Fibroblast of skin of left biceps (primary cell): ENCODE results near the gene ZEB1.
"Not testable (repeated sequence)": the region's sequence is repeated elsewhere in the genome, so short reads cannot be mapped to it uniquely, and the experiment has no call there.

Experiments
- DNase-seq, 2 experiments: peaks; one replicate each; pipeline ENCODE4 v3.0.0-alpha.2; 2013; ENCODE audit warnings: low read depth in 2 of 2

The ZEB1 gene

DNA sequence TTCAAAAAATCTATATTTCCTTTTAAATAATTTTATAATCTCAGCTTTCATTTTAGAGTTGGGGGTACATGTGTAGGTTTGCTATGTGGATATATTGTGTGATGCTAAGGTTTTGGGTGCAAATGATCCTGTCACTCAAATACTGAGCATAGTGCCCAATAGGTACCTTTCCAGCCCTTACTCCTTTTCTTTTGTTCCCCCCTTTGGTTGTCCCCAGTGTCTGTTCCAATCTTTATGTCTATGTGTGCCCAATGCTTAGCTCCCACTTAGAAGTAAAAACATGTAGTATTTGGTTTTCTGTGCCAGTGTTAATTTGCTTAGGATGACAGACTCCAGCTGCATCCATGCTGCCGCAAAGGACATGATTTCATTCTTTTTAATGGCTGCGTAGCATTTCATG lies 103.6 kb downstream of the ZEB1 start:
- DNase-seq = no peak

DNA sequence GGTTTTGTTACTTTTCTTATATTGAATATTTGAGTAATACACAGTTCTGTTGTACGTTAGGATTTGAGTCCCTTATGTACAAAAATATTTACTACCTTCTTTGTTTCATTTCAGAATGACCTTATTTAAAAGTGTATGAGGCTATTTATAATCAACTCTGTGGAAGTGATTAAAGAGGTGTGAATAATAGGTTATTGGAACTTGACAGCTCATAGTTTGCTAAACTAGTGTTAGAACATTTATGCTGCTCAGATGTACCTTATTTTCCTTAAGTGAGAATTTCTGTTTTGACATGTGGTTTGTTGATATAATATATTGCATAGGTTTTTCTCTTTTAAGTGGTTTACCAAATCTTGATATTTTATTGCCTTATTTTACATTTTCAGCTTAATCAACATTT lies 105.5 kb downstream of the ZEB1 start:
- DNase-seq = no peak

DNA sequence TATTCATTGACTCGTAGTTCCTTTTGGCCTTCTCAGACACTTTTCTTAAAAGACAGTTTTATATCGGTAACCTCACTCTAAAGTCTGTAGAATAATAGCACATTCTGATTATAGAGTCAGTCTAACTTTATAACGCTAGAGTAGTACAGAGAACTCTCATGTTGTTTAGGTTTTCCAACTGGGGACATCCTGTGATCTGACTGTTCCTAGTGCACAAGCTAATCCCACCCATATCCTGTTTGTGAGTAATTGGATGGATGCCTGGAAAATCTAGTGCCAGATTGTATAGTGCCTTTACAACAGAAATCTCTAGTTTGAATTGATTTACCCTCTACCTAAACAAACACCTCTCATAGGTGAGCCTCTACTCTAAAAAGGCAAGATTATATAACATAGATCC lies 107.4 kb downstream of the ZEB1 start:
- DNase-seq = peak; percentile 40 to 54

DNA sequence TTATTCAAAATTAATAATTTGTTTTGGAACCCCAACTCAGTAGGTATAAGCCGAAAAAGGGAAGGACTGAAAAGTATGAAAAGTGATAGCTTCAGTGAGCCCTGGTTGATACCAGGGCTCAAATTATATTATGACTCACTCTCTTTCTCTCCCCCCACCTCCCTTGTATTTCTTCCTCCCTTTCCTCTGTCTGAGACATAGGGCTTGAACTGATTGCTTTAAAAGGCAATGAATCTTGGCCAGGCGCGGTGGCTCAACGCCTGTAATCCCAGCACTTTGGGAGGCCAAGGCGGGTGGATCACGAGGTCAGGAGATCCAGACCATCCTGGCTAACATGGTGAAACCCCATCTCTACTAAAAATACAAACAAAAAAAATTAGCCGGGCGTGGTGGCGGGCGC lies 108.3 kb downstream of the ZEB1 start:
- DNase-seq = not testable (repeated sequence)

DNA sequence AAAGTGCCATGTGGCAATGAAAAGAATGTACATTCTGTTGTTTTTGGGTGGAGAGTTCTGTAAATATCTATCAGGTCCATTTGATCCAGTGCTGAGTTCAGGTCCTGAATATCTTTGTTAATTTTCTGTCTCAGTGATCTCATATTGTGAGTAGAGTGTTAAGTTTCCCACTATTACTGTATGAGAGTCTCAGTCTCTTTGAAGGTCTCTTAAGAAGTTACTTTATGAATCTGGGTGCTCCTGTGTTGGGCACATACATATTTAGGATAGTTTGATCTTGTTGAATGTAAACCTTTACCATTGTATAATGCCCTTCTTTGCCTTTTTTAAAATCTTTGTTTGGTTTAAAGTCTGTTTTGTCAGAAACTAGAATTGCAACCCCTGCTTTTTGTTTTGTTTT lies 109.5 kb downstream of the ZEB1 start:
- DNase-seq = not testable (repeated sequence)

DNA sequence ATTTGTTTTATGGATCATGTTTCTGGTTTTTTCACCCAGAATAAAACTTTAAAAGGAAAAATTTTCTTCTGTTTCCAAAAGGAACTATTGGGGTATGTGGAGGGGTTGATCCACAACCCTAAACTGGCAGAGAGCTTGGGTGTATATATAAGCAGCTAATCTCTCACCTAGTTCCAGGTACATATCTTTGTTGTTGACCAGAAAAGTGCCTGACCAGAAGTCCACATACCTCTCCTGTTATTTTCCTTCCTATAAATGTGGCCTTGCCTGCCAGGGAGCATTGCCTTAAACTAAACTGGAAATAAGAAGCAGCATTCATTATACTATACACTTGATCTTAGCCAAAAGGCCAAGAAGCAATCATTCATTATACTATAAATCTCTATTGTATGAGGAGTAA lies 112.0 kb downstream of the ZEB1 start:
- no peak for DNase-seq

DNA sequence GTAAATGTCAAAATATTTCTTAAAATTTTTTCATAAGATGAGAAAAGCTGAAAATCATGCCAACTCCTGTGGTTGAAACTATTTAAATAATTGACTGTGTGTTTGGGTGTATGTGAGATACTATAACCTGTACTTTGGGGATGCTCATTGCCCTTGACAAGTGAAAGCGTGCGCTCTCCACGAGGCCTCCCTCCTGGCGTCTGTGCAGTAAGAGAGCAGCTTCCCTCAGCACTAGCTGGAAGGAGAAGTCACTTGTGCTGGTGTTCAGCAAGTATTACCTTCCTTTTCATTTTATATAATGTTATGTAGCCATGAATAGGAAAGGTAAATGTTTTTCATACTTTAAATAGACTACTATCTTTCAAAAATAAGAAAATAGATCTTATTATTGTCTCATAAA lies 118.9 kb downstream of the ZEB1 start:
- DNase-seq = no peak

DNA sequence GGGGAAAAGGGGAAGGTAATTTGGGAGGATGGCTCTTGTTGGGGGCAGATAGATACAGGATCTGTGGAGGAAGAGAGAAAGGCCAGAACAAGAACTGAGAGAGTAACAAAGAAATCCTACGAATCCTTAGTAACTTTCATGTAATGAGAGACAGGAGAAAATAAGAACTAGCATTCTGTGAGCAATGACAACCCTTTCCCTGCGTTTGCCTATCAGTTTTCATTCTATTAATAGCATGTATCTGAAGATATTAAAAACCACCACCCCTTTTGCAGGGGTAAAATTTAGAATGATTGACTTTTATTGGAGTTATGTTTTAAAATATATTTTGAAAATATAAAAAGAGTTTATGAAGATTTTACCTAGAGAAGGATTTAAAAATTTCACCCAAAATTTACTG lies 132.8 kb downstream of the ZEB1 start:
- no peak for DNase-seq

DNA sequence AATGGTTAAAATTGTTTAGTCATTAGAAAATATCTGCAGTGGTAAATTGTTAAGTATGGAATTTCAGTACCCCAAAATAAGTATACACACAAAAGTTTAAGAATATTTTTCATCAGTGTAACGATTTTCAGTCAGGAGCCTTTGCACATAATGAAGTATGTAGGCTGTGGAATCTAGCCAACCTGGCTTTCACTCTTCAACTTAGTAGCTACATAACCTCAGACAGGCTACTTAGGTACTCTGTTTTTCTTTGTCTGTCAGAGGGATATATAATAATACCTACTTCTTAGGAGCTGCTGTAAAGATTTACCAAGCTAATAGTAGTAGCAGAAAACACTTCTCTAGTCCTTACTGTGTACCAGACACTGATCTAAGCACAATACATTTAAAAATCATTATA lies 137.5 kb downstream of the ZEB1 start:
- DNase-seq = no peak

DNA sequence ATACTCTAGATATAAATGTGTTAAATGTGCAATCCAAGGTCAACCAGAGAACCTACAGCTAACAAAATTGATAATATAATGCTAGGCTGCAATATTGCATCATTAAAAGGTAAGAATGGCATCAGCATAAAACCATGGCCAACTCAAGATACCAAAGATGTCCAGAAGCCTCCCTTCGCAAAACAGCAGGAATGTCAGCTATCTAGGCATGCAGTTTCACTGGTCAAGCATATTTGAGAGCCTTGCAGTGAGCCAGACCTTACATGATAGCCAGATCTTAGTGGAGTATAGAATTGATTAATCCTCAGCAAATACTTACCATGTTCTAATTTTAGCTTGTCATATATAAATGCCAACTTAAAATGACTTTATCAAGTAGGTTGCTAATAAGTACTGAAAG lies 138.8 kb downstream of the ZEB1 start:
- DNase-seq = no peak

DNA sequence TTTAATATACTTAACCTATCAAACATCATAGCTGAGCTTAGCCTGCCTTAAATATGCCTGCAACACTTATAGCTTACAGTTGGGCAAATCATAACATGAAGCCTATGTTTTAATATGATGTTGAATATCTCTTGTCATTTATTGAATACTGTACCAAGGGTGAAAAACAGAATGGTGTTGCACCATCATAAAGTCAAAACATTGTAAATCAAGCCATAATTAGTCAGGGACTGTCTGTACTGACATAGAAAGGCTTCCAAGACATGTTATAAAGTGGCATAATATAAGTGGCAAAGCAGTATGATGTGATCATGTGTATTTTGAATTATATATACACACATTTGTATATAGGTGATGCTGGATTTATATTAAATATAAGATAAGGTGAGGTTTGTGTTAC lies 140.0 kb downstream of the ZEB1 start:
- no peak for DNase-seq

DNA sequence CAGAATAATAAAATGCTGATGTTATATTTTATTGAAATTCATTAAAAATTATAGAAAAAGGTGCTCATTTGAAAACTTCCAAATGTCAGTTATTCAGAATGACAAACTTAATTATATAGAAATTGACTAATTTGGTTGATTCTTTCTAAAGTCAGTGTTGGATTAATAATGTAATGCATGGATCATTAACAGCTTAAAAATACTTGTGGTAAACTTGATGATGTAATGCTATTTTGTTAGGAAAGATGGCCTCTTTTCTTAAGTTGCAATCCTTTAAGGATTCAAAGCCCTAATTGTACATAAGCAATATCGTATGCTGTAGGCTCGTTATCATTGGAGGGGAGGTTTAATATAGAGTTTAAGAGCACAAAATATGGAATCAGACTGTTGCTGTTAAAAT lies 141.2 kb downstream of the ZEB1 start:
- no peak for DNase-seq

DNA sequence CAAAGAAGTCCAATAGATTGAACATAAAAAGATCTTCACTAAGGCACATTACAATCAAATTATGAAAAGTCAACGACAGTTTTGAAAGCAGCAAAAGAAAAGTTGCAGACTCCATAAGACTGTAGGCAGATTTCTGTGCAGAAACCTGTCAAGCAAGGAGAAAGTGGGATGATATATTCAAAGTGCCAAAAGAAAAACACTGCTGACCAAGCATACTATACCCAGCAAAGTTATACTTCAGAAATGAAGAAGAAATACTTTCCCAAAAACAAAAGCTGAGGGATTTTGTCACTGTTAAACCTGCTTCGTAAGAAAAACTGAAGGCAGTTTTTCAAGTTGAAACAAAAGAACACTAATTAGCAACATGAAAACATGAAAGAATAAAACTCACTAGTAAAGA lies 145.5 kb downstream of the ZEB1 start:
- DNase-seq = no peak

DNA sequence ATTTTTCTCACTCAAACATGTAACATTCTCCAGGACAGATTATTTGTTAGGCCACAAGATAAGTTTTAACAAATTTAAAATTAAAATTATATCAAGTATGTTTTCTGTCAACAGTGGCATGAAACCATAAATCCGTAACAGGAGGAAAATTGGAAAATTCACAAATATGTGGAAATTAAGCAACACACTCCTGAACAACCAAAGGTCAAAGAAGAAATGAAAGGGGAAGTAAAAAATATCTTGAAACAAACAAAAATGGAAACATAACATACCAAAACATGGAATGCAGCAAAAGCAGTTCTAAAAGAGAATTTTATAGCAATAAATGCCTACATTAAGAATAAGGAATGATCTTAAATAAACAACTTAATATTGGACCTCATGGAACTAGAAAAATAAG lies 147.3 kb downstream of the ZEB1 start:
- no peak for DNase-seq

DNA sequence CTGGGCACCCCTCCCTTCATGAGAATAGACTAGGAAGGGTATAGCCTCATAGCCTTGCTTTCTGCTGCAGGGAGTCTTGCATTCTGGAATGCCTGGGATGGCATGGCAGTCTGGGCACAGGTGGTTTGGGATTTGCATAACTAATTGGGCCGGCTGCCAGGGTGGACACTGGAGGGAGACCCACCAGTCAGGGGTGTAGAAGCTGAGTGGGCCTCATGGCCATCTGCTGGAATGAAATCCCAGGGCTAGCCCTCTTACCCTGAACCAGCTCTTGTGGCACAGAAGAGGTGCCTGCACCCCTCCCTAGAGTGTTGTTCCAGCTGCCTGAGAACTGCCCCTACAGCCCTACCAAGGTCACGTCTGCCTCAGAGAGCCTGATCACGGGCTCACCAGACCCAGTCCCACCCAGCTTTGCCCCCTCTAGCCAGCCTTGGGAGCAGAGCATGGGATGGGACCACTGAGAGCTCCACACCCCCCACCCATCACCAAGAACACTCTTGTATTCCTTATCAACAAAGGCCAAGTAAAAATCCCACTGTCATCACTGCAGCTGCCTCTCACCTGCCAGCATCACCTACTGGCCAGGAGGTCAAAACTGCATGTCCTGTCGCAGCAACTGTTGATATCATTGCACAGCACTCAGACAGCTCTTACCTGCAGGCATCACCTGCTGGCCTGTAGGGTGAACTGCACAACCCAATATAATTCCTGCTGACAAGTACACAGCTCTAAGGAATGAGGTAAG lies 148.9 kb downstream of the ZEB1 start:
- DNase-seq = no peak

DNA sequence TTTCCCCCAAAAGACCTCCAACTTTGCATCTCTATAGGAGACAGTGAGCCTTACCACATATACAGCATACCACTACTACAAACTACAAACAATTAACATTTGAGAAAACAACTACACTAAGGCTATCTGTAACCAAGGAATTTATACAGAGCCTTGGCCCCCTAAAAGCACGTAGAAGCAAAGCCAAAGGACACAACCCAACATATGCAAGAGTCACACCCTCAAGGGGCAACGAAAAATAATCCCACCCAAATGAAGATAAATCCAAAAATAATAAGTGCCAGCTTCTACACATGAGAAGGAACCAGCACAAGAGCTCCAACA lies 149.5 kb downstream of the ZEB1 start:
- no peak for DNase-seq

DNA sequence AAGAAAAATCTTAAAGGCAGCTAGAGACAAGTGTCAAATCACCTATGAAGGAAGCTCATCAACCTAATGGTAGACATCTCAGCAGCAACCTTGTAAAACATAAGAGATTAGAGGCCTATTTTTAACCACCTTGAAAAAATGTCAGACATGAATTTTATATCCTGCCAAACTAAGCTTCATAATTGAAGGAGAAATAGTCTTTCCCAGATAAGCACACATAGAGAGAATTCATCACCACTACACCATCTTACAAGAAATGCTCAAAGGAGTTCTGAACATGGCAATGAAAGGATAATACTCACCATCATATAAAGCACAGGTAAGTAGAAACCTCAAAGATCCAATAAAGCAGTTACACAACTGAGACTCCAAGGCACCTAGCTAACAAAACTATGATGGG lies 156.5 kb downstream of the ZEB1 start:
- no peak for DNase-seq

DNA sequence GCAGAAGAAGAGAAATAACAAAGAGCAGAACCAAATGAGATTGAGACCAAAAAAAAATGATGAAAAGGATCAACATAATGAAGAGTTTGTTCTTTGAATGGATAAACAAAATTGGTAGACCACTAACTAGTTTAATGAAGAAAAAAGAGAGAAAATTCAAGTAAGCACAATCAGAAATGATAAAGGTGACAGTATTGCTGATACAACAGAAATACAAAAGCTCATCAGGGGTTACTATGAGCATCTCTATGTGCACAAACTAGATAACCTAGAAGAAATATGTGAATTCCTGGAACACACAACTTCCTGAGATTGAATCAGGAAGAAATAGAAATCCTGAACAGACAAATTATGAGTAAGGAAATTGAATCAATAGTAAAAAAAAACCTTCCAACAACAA lies 157.1 kb downstream of the ZEB1 start:
- DNase-seq = no peak

DNA sequence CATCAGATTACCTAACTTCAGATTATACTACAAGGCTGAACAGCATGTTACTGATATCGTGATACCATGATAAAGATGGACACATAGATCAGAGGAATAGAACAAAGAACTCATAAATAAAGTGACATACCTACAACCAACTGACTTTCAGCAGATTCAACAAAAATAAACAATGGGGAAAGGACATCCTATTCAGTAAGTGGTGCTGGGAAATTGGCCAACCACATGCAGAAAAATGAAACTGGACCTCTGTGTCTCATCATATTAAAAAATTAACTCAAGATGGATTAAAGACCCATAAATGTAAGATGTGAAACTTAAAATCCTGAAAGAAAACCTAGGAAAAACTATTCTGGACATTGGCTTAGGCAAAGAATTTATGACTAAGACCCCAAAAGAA lies 158.6 kb downstream of the ZEB1 start:
- DNase-seq = no peak

DNA sequence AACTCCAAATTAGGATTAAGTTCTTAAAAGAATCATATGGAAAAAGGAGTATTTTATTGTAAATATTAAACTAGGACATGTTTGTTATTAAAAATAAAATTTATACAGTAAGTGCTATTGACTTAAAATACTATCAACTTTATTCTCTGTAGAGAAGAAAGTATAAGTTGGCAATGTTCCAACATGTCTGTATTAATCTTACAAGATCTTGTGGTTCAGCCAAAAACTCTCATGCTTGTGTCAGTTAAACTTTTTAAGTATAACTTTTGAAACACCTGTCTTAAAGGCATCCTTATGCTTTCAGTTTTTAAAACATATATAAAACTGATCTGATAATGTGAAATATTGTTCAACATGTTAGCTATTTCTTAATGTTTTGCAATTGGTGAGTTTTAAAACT lies 160.7 kb downstream of the ZEB1 start:
- no peak for DNase-seq

DNA sequence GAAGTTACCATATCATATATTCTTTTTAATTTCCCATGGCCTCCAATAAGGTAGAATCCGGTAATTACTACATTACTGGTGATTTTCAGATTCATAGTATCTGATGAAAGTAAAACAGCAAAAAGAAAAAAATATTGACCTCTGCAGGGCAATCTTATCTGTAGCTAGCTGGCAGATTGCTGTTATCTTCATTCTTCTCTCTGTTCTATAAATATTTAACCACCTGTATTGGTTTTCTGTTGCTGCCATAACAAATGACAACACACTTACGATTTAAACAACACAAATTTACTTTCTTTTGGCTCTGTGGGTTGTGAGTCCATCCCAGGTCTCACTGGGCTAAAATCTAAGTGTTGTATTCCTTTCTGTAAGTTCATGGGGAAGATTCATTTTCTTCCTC lies 164.5 kb downstream of the ZEB1 start:
- DNase-seq = no peak

DNA sequence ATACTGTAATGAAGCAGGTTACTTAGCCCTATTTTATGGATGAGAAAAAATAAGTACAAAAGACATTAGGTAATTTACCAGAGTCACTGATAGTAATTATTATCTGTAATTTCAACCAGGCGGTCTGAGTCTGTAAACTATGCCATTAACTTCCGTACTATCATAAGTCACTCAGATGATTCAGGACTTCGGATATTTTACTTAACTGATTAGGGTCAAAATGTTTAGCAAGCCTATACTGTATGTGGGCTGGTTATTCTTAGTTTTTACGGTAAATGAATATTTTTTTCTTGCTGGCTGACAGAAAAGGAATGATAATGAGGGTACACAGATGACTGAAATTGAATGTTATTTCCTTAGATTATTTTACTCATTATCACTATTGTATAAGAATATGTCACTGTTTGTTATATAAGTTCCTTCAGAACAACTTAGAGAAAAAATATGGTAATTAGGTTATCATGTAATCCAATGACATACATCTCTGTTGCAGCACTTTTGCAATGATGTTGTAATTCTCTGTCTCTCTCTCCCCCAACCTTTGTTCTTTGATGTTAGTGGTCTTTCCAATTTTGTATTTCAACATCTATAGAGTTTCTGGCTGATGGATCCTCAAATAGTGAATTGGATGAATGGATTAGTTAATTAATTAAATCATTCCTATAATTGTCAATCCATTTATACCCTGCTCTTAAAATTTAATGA lies 165.6 kb downstream of the ZEB1 start:
- peak; percentile 32 to 37 for DNase-seq

DNA sequence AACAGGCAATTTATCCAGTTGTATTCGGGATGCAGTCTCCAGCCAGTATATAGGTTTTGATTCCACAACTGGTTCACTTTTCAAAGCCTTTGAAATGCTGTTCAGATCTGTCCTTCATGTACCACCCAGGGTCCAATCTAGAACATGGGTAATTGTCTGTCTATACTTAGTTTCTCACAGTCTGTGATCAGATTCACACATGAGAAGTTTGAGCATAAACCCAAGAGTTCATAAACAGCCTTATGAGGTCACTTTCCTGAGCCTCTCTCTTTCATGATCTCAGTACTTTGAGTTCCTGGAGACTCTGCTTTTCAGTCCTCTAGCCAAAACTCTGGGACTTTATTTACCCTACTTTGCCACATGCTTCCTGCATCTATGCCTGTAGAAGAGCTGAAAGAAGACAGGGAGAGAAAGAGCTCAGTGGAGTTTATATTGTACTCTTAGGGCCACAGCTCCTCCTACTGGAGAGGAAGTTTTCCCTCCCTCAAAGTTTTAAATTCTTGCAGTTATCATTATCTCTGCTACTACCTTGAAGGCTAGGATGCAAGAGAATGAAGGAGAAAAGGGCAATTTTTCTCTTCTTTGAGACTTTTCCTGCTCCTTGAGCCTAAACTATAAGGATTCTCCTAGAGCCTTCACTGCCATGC lies 172.0 kb downstream of the ZEB1 start:
- DNase-seq = peak; percentile 10 to 14
